HG03095 (cell line): ENCODE measurements around the gene C14orf132.

Source experiments
- ATAC-seq: cut with Tn5 transposase; IDR thresholded peaks from one replicate; pipeline ENCODE4 v1.9.1; 2021; ENCODE audit warnings: moderate library complexity; ENCODE audit not compliant: unreplicated experiment

C14orf132 gene

GRCh38 chr14:96039633-96040311 lies 610 bp downstream of the C14orf132 start:
- ATAC-seq, result no peak

GRCh38 chr14:96040828-96041371 lies 1.7 kb downstream of the C14orf132 start:
- ATAC-seq, result no peak

GRCh38 chr14:96042248-96042930 lies 3.2 kb downstream of the C14orf132 start:
- ATAC-seq, result no peak

GRCh38 chr14:96046630-96047029 lies 7.5 kb downstream of the C14orf132 start:
- no peak for ATAC-seq

- ATAC-seq, result no peak
Observed at GRCh38 chr14:96047101-96047500, 7.9 kb downstream of the C14orf132 start.

- ATAC-seq, result no peak
Observed at GRCh38 chr14:96049932-96050331, 10.8 kb downstream of the C14orf132 start.

- ATAC-seq, result no peak
Observed at GRCh38 chr14:96050482-96050881, 11.3 kb downstream of the C14orf132 start.

- ATAC-seq, result no peak
Observed at GRCh38 chr14:96051231-96051630, 12.1 kb downstream of the C14orf132 start.

GRCh38 chr14:96051642-96052540 lies 12.7 kb downstream of the C14orf132 start:
- ATAC-seq, result no peak

GRCh38 chr14:96052541-96053247 lies 13.5 kb downstream of the C14orf132 start:
- ATAC-seq, result no peak

- ATAC-seq, result no peak
Observed at GRCh38 chr14:96053248-96053599, 14.1 kb downstream of the C14orf132 start.

GRCh38 chr14:96053600-96054381 lies 14.6 kb downstream of the C14orf132 start:
- no peak for ATAC-seq

GRCh38 chr14:96054661-96055060 lies 15.5 kb downstream of the C14orf132 start:
- no peak for ATAC-seq

- ATAC-seq, result no peak
Observed at GRCh38 chr14:96055065-96055752, 16.0 kb downstream of the C14orf132 start.

- no peak for ATAC-seq
Observed at GRCh38 chr14:96055753-96056508, 16.8 kb downstream of the C14orf132 start.

- no peak for ATAC-seq
Observed at GRCh38 chr14:96056509-96057422, 17.6 kb downstream of the C14orf132 start.

- ATAC-seq, result no peak
Observed at GRCh38 chr14:96057738-96058137, 18.6 kb downstream of the C14orf132 start.
